Activated gamma-delta T cell (primary cell): ENCODE results near the gene EPO.

Source experiments
- DNase-seq: peaks from one replicate; lab custom pipeline; 2025; lab: John Stamatoyannopoulos, UW
- total RNA-seq, 2 donors: gene quantifications; one replicate each; lab custom pipeline; 2026; lab: John Stamatoyannopoulos, UW

The EPO gene
- total RNA-seq: 0.04 to 0.10 reads per million in 2 donors

DNA sequence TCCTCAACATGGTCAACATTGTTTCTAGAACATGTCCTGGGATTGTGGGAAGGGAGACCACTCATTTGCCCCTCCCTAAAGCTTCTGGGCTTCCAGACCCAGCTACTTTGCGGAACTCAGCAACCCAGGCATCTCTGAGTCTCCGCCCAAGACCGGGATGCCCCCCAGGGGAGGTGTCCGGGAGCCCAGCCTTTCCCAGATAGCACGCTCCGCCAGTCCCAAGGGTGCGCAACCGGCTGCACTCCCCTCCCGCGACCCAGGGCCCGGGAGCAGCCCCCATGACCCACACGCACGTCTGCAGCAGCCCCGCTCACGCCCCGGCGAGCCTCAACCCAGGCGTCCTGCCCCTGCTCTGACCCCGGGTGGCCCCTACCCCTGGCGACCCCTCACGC lies at the start of gene EPO:
Gene EPO (plus strand): TSS at position 190 of the 392 bp plus-strand sequence. CDS start 513 bp downstream, outside the sequence.
- no peak for DNase-seq

DNA sequence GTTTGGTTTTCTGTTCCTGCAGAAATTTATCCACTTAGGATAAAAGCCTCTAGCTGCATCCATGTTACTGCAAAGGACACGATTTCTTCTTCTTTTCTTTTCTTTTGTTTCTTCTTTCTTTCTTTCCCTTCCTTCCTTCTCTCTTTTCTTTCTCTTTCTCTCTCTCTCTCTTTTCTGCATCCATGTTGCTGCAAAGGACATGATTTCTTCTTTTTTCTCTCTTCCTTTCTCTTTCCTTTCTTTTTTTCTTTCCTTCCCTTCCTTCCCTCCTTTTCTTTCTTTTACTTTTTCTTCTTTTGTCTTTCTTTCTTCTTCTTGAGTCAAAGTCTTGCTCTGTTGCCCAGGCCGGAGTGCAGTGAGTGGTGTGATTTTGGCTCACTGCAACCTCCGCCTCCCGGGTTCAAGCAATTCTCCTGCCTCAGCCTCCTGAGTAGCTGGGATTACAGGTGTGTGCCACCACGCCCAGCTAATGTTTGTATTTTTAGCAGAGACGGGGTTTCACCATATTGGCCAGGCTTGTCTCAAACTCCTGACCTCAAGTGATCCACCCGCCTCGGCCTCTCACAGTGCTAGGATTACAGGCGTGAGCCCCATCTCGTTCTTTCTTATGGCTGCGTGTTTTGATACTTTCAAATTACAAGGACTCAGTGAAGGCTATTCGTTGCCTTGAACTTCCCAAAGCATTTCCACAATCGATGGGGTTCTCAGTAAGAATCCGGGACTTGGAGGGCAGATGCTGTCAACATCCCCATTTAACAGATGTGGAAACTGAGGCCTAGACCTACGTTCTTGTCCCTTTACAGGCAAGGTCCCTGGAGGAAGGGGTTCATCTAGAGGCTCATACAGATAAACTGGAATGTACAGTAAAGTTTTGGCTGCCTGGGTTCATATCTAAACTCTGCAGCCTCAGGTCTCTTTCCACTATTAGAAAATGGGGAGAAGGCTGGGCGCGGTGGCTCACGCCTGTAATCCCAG lies 48.6 kb upstream of the EPO start:
- no peak for DNase-seq

DNA sequence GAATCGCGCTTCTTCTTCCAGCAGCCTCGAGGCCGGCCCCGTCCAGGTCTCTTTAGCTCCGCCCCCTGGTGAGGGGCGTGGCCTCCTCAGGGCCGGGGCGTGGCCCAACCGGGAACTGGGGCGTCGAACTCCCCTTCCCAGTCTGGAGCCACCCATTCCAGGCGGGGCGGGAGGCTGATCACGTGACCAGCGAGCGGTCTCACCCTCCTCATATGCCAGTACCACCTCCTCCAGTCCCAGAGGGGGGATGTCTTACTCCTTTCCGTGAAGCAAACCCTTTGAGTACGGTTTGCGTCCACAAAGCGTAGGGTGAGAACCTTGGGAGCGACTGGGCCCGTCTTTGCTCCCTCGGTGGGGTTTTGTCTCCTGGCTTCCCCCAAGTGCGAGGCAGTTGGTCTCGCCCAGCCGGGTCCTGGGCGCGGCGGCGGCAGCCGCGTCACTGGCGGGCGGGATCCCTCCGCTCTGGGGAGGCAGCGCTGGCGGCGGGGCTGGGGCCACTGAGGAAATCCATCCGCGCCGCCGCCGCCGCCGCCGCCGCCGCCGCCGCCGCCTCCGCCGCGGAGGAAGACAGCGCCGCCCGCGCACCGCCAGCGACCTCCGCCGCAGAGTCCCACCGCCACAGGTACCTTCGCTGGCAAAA lies 46.8 kb upstream of the EPO start, which contains the start of gene GNB2:
Gene GNB2 (plus strand): TSS at position 439 of the 640 bp plus-strand sequence. CDS start 2,526 bp downstream, outside the sequence.
- DNase-seq: peak; percentile 95

DNA sequence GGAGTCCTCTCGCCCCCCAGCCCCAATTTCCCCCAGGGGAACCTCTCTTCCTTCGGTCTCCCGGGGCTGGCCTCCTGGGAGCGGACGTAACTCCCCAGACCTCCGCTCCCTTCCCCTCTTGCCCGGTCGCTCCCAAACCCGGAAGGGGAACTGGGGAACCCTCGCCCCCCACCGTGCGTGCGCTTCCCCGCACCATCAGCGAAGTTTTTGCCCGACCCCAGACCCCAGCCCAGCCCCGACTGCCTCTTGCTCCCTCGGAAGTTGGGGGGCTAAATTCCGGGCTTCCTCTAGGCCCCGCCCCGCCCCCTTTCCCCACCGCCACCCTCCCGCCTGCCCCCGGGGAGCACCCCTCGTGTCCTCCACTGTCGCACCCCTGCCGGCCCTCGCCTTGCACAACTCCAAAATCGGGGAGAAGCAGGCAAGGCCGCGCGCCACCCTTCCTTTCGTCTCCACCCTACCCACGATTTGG lies 46.3 kb upstream of the EPO start:
- DNase-seq: peak; percentile 34

DNA sequence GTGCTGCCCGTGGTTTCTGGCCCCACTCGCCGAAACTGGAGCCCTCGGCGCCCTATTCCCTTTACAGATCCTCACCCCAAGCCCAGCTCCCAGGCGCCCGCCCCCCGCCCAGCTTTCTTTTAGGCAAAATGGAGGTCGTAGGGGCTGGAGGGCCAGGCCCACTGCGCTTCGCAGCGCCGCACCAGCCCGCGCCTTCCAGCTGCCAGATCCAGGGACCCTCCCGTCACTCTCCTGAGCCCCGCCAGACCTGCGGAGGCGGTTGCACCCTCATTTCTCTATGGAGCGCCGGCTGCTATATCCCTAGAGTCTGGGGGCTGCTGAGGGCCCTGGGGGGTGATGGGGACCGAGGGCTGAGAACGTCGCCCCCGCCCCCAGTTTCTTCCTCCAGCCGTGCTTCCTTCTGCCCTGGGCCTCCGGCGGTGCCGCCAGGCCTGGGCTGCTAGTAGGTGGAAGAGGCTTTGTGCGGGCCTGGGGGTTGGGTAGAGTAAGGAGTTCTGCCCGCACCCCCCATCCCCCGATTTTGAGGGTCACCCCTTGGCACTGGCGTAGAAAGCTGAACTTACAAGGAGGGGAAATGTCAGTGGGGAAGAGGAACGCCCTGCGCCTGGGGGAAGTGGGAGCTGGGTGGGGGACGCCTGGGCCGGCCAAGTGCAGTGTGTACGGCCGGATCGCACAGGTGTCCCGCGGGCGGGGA lies 45.7 kb upstream of the EPO start:
- DNase-seq: no peak

DNA sequence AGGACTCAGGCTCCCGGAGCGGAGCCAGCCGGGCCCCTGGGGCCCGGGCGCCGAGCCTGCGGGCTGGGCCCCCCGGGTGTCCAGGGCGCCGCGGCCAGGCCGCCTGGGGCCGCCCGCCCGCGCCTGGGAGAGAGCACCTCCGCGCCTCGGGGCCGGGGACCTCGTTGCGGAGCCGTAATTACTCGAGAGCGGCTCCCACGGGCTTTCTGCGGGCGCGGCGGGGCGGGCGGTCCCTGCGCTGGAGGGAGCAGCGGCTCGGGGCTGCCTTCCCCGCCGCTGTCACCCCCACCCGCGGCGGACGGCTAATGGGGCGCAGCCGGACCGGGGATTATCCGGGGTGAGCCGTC lies 45.2 kb upstream of the EPO start:
- peak; percentile 56 for DNase-seq

DNA sequence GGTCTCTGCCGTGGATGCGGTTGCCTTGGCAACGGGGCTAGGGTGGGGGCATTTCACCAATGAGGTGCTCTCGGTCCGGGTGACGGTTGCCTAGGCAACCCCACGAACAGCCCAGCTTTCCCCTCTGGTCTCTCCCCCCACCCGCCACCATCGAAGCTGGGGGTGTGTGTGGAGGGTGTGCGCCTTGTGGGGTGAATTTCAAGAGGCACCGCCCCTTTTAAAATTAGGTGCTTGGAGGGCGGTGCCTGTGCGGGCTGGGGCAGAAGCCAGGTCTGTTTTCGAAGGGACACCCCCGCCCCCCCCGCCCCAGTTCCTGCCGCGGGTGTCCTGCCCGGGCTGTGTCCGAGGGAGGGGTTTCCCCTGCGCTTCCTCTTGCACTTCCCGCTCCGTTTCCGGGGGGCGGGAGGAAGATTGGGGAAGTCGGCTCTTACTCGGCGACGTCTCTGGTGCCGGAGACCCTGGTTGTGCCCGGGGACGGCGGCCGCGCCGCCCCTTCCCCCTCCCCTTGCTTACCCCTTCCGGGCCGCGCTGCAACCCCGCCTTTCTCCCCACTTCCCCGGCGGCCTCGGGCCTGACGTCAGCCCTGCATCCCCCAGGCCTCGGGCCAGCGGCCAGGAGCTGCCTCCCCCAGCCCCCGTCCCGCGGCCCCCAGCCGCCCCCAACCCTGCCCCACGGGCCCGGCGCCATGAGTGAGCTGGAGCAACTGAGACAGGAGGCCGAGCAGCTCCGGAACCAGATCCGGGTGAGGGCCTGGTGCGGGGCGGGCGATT lies 44.5 kb upstream of the EPO start:
- peak; percentile 95 for DNase-seq

DNA sequence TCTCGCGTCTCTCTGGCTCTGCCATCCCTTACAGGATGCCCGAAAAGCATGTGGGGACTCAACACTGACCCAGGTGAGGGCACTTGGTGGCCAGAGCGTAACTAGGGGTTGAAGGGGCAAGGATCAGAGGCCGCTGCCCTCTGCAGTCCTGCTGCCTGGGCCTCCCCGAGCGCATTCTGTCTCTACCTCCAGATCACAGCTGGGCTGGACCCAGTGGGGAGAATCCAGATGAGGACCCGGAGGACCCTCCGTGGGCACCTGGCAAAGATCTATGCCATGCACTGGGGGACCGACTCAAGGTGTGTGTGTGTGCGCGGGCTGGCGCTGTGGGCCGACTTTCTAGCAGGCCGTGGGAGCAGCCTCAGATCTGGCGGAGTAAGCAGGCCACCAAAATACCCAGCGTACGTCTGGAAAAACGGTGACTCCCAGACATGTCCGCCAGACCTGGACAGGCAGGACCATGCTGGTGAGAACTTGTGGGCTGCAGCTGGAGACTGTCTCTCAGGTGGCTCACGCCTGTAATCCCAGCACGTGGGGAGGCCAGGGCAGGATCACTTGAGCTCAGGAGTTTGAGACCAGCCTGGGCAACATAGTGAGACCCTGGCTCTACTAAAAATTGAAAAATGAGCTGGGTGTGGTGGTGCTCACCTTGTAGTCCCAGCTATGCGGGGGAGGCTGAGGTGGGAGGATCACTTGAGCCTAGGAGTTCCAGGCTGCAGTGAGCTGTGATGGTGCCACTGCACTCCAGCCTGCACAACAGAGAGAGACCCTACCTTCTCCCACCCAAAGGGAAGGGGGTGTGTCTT lies 43.6 kb upstream of the EPO start:
- DNase-seq: no peak

DNA sequence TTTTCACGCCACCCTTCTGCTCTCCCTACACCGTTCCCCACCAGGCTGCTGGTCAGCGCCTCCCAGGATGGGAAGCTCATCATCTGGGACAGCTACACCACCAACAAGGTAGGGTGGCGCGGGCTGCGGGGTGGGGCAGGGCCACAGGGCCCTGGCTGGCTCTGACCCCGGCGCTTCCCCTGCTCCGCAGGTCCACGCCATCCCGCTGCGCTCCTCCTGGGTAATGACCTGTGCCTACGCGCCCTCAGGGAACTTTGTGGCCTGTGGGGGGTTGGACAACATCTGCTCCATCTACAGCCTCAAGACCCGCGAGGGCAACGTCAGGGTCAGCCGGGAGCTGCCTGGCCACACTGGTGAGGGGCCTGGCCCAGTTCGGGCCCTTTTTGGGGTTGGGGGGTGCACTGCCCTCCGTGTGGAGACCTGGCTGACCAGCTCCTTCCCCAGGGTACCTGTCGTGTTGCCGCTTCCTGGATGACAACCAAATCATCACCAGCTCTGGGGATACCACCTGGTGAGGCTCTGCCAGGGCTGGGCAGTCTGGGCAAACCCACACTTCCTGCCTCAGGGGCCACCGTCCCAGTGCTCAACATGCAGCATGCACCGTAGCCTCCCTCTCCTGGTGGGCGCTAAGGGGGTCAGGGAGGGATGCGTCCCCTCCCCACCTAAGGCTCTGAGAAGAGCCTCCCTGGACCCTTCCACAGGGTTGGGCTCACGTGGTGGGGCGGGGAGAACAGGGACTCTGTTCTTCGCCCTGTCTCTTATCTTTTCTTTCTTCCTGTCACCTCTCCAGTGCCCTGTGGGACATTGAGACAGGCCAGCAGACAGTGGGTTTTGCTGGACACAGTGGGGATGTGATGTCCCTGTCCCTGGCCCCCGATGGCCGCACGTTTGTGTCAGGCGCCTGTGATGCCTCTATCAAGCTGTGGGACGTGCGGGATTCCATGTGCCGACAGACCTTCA lies 42.7 kb upstream of the EPO start:
- DNase-seq: no peak

DNA sequence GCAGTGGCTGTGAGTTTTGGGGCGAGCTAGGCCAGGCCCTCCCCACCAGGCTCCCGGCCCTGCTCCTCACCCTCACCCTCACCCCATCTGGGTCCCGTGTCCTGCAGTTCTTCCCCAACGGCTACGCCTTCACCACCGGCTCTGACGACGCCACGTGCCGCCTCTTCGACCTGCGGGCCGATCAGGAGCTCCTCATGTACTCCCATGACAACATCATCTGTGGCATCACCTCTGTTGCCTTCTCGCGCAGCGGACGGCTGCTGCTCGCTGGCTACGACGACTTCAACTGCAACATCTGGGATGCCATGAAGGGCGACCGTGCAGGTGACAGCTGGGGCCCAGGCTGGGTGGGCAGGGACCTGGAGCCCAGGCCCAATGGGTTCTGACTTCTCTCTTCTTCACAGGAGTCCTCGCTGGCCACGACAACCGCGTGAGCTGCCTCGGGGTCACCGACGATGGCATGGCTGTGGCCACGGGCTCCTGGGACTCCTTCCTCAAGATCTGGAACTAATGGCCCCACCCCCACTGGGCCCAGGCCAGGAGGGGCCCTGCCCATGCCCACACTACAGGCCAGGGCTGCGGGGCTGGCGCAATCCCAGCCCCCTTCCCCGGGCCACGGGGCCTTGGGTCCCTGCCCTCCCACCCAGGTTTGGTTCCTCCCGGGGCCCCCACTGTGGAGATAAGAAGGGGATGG lies 41.8 kb upstream of the EPO start:
- DNase-seq: no peak

DNA sequence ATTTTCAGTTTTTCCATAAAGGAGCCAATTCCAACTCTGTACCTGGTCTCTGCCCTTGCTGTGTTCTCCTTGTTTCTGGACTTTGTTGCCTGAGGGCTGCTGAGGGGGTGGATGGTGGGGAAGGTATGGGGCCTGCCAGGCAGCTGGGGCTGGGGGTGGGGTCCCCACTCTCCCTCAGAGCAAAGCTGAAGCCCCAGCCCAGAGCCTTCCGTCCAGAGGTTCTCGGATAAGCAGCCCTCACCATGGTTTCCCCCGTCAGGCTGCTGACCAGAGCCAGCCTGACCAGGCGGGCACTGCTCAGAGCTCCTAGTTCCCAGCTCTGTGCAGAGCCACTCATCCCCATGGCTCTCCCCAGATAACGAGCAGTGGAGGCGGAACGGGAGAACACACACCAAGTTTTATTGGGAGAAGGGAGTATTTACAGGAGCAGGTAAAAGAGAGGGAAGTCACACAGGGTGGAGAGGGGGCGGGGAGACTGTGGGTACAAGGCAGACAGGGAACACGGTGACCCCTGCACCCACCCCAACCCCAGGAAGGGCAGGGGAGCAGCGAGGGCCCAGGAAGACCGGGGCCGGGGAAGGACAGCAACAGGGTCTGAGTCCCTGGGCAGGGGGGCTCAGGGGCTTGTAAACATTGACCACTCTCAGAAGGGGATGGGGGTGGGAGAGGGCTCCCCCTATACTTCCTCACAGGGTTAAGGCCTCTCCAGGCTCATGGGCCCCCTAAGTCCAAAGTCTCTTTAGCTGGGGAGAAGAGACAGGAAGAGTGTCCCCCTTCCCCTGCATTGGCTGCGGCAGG lies 40.9 kb upstream of the EPO start:
- DNase-seq: no peak

DNA sequence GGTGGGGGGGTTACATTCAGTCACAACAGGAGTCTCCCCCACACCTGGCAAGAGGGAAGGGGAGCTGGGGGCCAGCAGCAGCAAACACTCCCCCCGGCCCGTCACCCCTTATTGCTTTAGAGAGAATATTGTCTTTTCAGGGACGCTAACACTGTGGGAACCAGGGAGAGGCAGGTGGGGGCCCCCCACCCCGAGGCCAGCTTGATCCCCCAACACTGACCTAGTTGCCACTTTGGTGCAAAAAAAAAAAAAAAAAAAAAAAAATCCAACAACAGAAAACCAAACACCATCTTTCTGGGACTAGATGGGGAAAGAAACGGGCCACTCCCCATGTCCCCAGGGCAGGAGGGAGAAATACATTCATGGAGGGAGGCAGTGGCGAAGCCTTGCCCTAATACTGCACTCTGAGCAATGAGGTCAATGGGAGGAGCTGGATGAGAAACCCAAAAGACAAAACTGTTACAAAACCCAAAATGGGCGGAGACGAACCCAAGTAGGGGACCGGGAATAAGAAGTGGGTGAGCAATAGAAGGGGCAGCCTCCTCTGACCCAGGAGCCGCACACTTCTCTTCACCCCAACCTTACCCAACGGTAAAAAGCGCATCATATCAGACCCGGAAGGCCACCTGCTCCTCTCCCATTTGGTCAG lies 40.2 kb upstream of the EPO start:
- no peak for DNase-seq

DNA sequence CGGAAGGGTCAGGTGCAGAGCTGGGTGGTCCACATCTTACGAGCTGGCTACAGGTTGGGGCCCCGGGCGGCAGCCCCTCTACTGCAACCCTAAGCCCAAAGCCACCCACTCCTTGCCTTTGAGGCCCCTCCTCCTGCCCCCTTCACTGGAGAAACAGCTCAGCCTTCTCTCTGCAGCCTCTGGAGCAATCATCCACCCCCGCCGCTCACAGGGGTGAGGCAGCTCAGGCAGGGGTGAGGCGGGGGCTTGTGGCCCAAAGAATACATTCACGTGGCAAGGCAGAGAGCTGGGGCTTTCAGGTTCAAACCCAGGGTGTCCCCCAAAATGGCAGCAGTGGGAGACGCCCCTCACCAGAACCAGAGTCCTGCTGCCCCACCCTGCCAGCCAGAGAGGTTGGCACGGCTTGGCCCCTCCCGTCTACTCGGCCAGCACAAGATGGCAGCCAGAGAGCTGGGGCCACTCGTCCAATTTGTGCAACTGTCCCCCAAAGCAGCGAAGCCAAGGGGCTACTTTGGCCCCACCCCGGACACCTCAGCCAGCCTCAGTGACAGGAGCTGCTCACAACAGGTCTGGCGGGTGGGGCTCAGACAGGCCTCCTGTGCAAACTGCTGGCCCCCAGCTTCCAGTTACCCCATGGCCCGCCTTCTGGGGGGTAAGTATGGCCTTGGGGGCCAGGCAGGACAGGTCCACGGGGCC lies 39.5 kb upstream of the EPO start:
- DNase-seq: no peak

DNA sequence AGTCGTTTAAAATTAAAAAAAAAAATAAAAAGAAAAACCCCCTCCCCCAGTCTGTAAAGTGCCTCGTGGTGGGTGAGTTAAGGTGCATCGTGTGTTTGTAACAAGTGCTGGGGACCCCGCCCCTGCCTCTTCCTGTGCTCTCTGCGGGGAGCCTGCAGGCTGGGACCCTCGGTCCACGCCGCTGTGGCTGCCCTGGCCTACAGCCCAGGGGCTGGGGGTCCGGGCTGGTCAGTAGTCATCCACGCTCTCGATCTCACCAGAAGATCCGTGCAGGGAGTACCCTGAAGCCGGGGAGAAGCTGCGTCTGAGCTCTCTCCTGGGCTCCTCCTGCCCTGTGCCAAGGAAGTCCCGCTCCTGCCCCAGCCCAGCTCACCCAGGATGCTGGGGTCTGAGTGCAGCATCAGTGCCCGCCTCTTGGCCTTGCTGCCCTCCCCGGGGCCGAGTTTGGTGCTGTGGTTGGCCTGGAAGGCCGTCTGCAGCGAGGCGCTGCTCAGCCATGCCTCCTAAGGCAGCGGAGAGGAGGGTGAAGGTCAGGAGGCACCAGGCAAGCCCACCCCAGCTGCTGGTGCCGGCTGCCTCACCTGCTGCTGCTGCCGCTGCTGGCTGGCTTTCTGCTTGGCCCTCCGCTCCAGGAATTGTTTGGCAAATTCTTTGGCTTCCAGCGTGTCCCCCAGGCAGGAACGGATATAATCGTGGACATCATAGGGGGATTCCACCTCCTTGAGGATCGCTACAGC lies 38.6 kb upstream of the EPO start:
- no peak for DNase-seq

DNA sequence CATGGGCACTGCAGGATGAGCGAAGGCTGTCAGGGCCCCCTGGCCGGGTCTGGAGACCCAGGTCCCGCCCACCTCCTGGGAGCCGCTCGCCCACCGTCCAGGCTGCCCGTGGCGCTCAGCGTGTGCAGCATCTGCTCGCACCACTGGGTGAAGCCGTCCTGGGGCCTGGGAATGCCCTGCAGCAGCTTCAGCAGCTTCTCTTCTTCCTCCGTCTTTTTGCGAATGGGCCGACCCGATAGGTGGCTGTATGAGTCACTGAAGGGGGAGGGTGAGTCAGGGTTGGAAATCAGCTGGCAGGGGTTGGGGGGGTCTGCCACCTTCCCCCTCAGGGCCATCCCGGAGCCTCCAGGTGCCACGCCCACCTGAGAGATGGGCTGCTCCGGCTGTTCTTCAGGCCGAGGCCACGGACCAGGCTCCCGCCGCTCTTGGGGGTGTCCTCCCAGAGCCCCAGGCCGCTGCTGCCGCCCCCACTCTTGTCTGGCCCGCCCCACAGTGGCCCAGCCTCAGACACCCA lies 38.0 kb upstream of the EPO start:
- no peak for DNase-seq
